Nephron progenitor cell (in vitro differentiated cells): ENCODE data around the gene CKM.

Source experiments
- DNase-seq: peaks from one replicate; pipeline ENCODE4 v3.0.0; 2021
- H3K27ac Mint-ChIP-seq: 2 replicates; pipeline ENCODE4 v1.8.0; 2021; ENCODE audit warnings: mild to moderate bottlenecking, moderate library complexity, mixed read lengths
- H3K27me3 Mint-ChIP-seq: 2 replicates; pipeline ENCODE4 v1.8.0; 2021; ENCODE audit warnings: mild to moderate bottlenecking, low read depth, mixed read lengths; ENCODE audit not compliant: poor library complexity
- H3K36me3 Mint-ChIP-seq: 2 replicates; pipeline ENCODE4 v1.8.0; 2021; ENCODE audit warnings: low read depth, mixed read lengths
- H3K4me1 Mint-ChIP-seq: 2 replicates; pipeline ENCODE4 v1.8.0; 2021; ENCODE audit warnings: mixed read lengths
- H3K4me3 Mint-ChIP-seq: 2 replicates; pipeline ENCODE4 v1.8.0; 2021; ENCODE audit warnings: mild to moderate bottlenecking, moderate library complexity, mixed read lengths
- H3K9me3 Mint-ChIP-seq: 2 replicates; pipeline ENCODE4 v1.8.0; 2021; ENCODE audit warnings: mild to moderate bottlenecking, moderate library complexity, mixed read lengths
- CTCF ChIP-seq: fragments of 200-600 bp; sonication (generic); IDR thresholded peaks from 2 replicates; pipeline ENCODE4 v1.5.0; 2021; ENCODE audit warnings: antibody characterized with exemption

Gene CKM

GRCh38 chr19:45363861-45364459, 41.3 kb upstream of the CKM start:
- Mint-ChIP-seq H3K4me1 (peaks cover 12% of the 10 kb centered on the region), H3K36me3 (peaks cover 39% of the 10 kb centered on the region), H3K4me3 (no peak overlapping the region), H3K9me3 (no peaks in the 10 kb centered on the region), H3K27ac (no peak overlapping the region), H3K27me3 (no peaks in the 10 kb centered on the region)
- no peak for DNase-seq
- TF ChIP-seq CTCF: no peak

GRCh38 chr19:45362291-45362690, 39.6 kb upstream of the CKM start:
- H3K36me3 Mint-ChIP-seq: peaks cover 50% of the 10 kb centered on the region
- peaks cover 2% of the 10 kb centered on the region for H3K27me3 Mint-ChIP-seq
- peaks cover 13% of the 10 kb centered on the region for H3K4me1 Mint-ChIP-seq
- H3K27ac Mint-ChIP-seq: no peak overlapping the region
- DNase-seq: no peak
- H3K4me3 Mint-ChIP-seq: no peak overlapping the region
- H3K9me3 Mint-ChIP-seq: no peaks in the 10 kb centered on the region
- TF ChIP-seq CTCF: no peak

- no peak for DNase-seq
- Mint-ChIP-seq H3K4me1 (peaks cover 13% of the 10 kb centered on the region), H3K4me3 (no peak overlapping the region), H3K27me3 (peaks cover 2% of the 10 kb centered on the region), H3K36me3 (peaks cover 56% of the 10 kb centered on the region), H3K9me3 (no peaks in the 10 kb centered on the region), H3K27ac (no peak overlapping the region)
- no peak for TF ChIP-seq CTCF
Observed at GRCh38 chr19:45361608-45362007, 38.9 kb upstream of the CKM start.

- DNase-seq: no peak
- H3K4me1 Mint-ChIP-seq: peaks cover 13% of the 10 kb centered on the region
- H3K36me3 Mint-ChIP-seq: peaks cover 68% of the 10 kb centered on the region
- H3K4me3 Mint-ChIP-seq: no peak overlapping the region
- H3K27ac Mint-ChIP-seq: peak overlapping the region; percentile 90
- no peaks in the 10 kb centered on the region for H3K9me3 Mint-ChIP-seq
- peaks cover 6% of the 10 kb centered on the region for H3K27me3 Mint-ChIP-seq
- no peak for TF ChIP-seq CTCF
Observed at GRCh38 chr19:45358213-45358792, 35.6 kb upstream of the CKM start.

- Mint-ChIP-seq H3K9me3 (no peaks in the 10 kb centered on the region), H3K36me3 (peaks cover 68% of the 10 kb centered on the region), H3K27me3 (peaks cover 6% of the 10 kb centered on the region), H3K4me1 (peaks cover 13% of the 10 kb centered on the region), H3K4me3 (no peak overlapping the region), H3K27ac (no peak overlapping the region)
- no peak for DNase-seq
- no peak for TF ChIP-seq CTCF
Observed at GRCh38 chr19:45357445-45357783, 34.7 kb upstream of the CKM start.
